ENCODE data around the gene LCNL1.

Gene LCNL1

DNA sequence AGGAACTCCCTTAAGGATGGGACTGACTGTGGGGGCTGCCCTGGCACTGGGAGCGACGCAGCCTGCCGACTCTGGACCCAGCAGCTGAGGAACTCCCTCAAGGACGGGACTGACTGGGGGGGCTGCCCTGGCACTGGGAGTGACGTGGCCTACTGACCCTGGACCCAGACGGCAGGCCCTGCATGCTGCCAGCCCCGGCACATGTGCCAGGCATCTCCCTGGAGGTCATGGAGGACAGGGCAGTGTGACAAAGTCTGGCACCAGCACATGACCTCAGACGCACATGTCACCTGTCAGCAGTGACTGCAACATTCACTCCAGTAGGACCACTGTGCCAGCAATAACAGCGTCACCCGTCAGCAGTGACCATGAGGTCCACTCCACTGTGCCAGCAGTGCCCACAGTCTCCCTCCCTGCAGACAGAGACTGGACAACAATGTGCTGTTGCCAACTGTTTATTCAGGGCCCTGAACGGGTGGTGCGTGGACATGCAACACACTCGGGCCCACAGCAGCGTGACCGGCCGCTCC, 42.7 kb upstream of the LCNL1 start:
- H3K27ac ChIP-seq = peak overlapping the region; percentile 63 to 77
- TF ChIP-seq, protein P1, sequence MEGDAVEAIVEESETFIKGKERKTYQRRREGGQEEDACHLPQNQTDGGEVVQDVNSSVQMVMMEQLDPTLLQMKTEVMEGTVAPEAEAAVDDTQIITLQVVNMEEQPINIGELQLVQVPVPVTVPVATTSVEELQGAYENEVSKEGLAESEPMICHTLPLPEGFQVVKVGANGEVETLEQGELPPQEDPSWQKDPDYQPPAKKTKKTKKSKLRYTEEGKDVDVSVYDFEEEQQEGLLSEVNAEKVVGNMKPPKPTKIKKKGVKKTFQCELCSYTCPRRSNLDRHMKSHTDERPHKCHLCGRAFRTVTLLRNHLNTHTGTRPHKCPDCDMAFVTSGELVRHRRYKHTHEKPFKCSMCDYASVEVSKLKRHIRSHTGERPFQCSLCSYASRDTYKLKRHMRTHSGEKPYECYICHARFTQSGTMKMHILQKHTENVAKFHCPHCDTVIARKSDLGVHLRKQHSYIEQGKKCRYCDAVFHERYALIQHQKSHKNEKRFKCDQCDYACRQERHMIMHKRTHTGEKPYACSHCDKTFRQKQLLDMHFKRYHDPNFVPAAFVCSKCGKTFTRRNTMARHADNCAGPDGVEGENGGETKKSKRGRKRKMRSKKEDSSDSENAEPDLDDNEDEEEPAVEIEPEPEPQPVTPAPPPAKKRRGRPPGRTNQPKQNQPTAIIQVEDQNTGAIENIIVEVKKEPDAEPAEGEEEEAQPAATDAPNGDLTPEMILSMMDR (IDR thresholded peaks at IDR 0.05) = no peak
- H3K4me3 ChIP-seq = peak overlapping the region; percentile 19
- DNase-seq (ENCODE audit: low spot score) = peak; percentile 91

DNA sequence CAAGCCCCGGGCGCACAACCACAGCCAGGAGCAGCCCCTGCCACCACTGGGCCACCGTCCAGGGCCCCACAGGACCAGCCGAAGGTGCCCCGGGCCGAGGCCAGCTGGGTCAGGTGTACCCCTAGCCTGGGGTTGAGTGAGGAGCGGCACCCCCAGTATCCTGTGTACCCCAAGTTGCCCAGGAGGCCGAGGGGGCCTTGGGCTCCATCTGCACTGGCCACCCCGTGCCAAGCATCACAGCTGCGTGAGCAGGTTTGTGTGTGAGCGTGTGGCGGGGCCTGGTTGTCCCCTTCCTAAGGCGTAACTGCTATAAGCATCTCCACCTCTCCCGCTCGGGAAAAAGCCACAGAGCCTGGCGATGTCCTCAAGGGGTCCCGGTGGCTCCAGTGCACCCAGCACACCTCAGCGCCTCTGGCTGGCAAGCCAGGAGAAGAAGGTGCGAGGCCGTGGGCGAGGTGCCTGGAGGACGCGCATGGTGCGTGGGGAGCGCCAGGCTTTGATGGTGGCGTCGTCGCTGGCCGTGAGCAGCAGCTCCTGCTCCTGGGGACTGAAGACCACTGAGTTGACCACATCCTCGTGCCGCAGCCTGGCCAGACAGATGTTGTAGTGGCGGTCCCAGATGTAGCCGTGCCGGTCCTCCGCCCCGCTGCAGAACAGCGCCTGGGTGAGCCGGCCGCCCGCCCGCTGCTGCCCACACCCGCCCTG, 42.1 kb upstream of the LCNL1 start:
- TF ChIP-seq, protein P1 (IDR thresholded peaks at IDR 0.05) = no peak
- peak overlapping the region; percentile 63 to 77 for H3K27ac ChIP-seq
- H3K4me3 ChIP-seq = peak overlapping the region; percentile 19
- no peak for DNase-seq (ENCODE audit: low spot score)

DNA sequence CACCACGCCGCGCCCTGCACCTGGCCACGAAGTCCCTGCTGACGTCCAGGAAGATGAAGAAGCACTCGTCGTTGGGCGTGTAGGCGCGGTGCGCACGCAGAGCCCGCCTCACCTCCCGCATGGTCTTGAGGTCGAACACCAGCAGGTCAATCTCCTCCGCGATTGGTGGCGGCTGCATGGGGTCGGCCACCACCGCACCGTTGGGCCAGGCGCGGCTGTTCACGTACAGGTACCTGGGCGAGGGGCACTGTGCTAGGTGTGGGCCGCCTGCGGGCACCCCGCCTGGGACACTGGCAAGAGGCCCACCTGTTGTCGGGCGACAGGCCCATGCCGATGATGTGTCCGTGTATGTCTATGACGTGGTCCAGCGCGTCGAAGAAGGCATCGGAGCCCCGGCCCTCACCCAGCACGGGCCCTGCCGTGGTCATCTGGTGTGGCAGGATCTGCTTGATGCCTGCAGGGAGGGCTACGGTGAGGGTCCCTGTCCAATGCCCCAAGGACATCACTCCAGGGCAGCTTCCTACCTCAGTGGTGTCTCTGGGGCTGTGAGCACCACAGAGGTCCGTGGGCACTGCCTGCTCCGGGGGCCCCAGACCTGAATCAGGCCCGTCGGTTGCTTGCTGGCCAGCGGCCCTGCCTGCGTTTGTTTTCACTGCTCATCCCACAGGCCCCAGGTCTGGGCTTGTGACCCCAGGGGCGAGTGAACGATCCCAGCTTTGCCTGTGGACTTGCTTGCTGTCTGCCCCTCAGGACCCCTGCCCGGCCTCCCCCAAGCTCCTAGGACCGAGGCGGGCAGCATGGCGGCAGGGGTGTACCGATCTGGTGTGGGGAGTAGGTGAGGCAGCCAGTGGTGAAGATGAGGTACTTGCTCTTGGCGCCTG, 41.3 kb upstream of the LCNL1 start:
- H3K4me3 ChIP-seq = no peak overlapping the region
- peak overlapping the region in 1 of 2 donors; percentile 63 for H3K27ac ChIP-seq
- TF ChIP-seq, protein P1 (IDR thresholded peaks at IDR 0.05) = no peak
- DNase-seq (ENCODE audit: low spot score) = no peak

DNA sequence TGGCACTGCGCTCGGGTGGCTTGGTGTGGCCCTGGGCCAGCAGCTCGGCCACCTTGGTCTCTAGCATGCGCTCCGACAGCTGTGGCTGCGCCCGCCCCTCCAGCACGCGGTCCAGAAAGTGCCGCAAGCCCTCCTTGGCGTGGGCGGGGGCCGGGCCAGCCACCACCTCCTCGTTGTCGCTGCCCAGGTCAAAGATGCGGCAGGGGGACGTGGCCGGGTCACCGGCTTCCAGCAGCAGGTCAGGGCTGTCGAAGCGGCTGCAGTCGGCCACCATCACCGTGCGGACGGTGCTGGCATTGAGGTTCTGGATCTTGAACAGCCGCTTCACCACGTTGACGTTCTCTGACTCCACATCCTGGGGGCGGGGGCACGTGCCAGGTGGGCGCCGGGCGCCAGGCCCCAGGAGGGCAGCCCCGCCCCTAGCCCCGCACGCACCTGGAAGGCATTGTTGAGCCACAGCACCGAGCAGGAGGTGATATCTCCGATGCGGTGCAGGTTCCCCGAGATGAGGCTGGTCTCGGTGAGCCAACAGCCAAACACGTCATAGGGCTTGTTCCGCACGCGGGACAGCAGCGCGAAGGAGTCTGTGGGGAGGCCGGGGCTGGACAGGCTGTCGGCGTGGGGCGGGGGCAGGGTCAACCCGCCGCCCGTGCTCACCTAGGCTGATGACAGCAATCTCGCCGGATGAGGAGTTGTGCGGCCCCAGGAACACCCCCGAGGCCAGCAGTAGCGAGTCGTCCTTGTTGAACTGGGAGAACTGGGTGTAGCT, 40.5 kb upstream of the LCNL1 start:
- H3K27ac ChIP-seq = no peak overlapping the region
- TF ChIP-seq, protein P1 (IDR thresholded peaks at IDR 0.05) = no peak
- H3K4me3 ChIP-seq = peak overlapping the region; percentile 90
- DNase-seq (ENCODE audit: low spot score) = peak; percentile 72

DNA sequence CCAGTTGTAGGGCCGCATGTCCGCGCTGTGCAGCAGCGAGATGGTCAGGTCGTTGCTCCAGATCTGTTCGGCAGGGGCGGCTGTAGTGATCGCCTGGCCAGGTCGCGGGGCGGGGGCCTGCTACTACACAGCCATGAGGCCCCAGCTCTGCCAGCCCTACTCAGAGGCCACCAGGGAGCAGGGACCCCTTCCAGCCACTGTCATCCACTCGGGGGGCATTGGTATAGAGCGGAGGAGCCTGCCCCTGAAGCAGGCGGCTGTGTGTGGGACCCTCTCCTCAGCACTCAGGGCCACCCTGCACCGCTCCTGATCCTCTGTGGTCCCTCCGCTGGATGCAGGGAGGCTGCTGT, 39.9 kb upstream of the LCNL1 start:
- TF ChIP-seq, protein P1 (IDR thresholded peaks at IDR 0.05) = no peak
- no peak for DNase-seq (ENCODE audit: low spot score)
- H3K27ac ChIP-seq = no peak overlapping the region
- peak overlapping the region; percentile 90 for H3K4me3 ChIP-seq

DNA sequence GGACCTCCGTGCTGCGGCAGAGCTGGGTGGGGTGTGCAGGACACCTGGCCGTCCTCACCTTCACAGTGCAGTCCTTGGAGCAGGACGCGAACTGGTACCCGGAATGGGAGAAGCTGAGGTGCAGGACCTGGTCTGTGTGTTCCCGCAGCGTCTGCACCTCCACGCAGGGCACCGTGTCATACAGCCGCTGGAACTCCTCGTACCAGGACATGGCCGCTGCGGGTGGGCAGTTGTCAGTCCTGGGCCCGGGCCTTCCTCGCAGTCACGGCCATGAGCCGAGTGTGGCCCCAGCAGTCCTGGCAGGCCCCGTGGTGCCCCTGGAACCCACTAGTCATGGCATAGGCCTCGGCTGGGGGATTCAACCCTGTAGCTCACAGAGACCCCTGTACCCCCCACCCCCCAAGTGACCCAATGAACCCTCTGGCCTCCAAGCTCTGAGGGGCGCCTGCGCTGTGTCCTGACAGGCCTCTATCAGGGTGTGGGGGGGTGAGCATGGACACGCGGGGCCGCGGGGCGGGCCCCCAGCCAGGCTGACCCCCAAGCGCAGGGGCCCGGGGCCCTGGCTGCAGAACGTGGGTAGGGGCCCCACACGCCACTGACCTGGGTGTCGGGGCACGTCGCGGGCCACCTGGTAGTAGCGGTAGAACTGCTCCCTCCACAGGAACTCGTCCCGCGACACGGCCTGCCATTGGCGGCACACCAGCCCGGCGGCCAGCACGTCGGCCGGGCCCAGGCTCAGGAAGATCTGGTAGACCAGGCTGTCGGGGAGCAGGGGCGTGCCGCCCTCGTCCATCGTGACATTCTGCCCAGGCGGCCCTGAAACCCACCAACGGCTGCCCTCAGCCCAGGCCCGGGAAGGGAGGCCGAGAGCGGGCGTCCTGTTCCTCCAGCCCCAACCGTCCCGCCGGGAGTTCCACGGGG, 39.2 kb upstream of the LCNL1 start:
- no peak for DNase-seq (ENCODE audit: low spot score)
- Histone ChIP-seq H3K4me3 (peak overlapping the region; percentile 90), H3K27ac (peak overlapping the region; percentile 84 to 89)
- TF ChIP-seq, protein P1 (IDR thresholded peaks at IDR 0.05) = no peak

Measured in coronary artery (tissue), 2 donors.